IPS-NIHi11 (cell line): ENCODE measurements around the gene CNOT4.
"Not testable (repeated sequence)": the region's sequence is repeated elsewhere in the genome, so short reads cannot be mapped to it uniquely, and the experiment has no call there.

Experiments used
- DNase-seq: peaks from one replicate; pipeline ENCODE4 v3.0.0; 2012; ENCODE audit warnings: mixed read lengths, low spot score

CNOT4 gene

DNA sequence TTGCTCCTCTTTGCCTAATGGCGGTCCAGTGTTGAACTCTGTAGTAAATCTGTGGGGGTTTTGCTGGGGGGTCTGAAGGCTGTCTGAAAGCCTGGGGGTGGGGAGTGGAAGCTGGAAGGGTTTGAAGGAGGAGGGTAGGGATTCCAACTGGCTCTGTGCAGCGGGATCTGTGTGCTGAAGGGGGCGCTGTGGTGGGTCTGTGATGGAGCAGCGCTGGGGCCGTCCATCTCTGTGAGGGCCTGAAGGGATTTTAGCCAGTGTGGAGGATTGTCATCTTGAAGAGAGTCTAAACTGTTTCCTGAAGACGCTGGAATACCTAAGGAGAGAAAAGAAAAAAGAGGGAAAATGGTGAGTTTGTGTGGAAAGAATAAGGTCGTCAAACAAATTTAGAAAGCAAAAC is 147.0 kb downstream of the CNOT4 start:
- DNase-seq, result peak; percentile 61

DNA sequence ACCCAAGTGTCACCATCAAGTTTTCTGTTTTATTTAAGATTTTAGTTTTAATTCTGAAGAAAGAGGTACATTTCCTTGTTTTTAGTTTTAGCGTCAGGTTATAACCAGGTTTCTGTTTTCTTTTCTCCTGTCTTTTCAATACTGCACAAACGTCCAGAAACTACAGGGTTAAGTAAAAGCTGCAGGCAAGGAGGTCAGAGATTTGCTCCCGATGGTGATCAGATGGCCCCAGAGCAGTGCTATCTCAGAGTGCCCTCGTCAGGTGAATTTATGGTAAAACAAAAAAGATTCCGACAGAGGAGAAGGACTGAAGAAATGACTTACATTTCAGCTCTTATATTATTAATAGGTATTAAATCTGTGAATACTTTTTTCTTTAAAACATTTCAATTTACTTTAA is 148.1 kb downstream of the CNOT4 start:
- DNase-seq, result peak; percentile 55

DNA sequence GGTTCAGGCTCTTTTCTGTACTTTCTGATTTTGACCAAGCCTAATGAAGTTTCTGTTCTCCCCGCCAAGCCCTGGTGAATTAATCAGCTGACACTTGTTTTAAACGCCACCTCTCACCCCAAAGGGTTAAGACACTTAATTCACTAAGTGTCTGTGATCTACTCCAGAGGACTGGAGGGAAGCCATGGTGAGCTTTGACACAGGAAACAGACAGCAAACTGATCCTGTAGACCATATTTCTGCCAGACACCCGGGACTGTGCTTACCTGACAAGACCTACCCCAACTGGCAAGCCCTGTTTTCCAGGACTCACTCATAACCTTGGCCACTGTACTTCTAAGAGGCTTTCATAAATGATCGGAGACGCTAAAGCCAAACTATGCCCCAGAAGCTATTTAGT is 150.3 kb downstream of the CNOT4 start:
- DNase-seq, result no peak

DNA sequence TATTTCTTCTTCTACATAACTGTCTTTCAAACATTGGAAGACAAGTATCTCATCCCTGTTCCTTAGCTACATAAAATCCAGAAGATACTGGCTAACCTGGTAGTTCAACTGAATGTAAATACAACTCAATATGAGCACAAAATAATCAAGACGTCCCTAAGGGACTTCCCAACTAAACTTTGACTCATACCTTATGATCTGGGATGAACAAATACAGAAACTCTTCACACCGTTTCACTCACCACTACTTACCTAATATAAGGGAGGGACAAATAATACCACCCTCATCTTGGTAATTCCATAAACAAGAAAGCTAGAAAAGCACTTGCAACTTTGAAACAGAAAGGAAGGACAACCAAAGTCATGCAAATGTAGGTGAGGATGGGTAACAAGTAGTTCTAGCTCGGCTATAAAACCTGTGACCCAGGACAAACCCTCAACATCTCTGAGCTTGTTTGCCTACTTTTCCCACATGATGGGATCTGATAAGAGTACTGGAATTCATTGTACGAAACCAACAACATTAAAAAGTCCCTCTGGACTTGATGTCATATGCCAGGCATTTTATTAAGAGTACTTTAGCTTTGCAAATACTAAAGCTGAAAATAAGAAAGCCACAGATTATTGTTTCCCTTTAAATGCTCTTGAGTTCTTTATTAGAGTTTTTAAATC is 154.4 kb downstream of the CNOT4 start:
- no peak for DNase-seq

DNA sequence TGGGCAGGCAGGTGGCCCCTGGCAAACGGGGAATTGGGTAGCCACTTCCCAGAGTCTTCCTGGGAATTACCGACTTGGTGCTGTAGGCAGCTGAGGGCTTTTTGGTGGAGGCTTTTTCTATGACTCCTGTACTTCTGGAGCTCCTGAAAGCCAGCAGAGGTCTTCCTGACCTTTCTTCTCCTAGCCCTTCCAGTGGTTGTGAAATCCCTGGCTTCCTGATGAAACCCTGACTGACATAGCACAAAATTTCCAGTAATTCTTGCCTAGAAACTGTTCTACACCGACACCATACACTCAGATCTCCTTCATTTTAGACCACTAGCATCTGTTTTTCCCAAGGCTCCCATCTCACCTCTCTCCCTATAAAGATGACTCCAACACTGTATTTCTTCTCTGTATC is 156.1 kb downstream of the CNOT4 start:
- DNase-seq, result no peak

DNA sequence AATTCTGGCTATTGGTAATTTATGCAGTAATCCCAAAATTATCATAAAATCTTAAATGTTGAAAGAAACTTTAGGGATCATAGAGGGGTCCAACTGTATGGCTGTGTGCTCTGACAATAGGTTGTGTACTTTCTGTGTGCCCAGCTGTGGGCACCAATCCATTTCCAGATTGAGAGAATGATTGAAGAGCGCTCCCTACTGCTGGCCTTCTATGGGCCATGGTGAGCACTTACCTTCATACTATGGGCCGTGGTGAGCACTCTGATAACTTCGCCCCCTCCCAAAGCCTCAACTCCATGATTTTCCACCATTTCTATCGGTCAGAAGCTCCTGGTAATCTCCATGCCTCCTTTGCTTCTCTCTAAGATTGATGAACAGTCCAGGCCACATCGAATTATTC is 157.6 kb downstream of the CNOT4 start:
- DNase-seq, result no peak

DNA sequence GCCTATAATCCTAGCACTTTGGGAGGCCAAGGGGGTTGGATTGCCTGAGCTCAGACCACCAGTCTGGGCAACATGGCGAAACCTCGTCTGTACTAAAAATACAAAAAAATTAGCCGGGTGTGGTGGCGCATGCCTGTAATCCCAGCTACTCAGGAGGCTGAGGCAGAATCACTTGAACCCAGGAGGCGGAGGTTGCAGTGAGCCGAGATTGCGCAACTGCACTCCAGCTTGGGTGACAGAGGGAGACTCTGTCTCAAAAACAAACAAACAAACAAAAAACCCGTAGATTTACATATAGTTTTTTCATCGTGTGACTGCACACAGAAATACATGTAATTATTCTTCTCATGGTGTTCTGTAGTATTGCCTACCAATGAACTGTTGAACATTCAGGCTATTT is 158.8 kb downstream of the CNOT4 start:
- not testable (repeated sequence) for DNase-seq

DNA sequence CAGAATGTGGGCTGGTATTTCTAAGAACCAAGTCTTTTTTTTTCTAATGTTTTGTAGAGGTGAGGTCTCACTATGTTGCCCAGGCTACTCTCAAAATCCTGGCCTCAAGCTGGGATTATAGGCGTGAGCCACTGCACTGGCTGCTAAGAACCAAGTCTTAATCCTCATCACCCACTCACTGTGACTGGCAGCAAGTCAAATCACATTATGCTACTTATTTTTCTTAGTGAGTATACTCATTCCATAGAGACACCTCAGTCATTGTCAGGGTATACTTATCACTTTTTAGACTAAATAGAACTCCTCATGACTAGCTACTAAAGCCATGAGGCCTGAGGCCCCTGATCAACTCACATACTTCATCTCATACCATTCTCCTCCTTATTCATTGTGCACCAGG is 160.2 kb downstream of the CNOT4 start:
- DNase-seq, result no peak

DNA sequence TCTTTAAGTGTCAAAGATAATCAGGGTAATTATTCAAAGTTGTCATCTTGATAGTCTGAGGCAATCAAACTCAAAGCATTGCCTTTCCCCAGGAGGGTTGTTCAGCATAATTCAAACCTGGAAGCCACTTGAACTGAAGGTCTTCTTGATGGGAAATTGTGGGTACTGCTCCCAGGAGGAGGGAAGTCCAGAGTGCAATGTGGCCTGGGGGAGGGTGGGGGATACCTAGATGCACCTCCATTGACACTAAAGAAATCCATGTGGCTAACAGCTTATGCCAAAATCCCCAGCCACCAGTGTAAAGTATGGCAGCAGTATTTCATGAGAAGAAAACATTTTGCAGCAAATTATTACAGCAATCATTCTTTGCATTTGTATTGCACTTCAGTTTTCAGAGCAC is 161.4 kb downstream of the CNOT4 start:
- no peak for DNase-seq

DNA sequence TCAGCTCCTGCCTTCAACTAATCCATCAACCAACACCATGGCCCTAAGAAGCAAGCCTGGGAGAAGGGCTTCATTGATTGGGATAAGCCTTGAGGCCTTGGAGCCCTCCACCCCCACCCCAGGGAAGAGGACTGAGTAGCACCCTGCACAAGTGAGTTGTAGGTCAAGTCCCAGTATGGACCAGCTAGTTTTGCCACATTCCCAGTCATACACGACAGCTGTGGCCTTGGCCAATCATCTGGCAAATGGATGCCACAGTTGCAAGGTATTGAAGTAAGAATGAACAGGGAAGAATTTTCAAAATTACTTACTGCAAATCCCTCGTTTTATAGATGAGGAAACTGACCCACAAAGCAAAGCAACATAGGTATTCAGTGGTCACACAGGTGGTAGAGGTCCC is 166.5 kb downstream of the CNOT4 start:
- no peak for DNase-seq

DNA sequence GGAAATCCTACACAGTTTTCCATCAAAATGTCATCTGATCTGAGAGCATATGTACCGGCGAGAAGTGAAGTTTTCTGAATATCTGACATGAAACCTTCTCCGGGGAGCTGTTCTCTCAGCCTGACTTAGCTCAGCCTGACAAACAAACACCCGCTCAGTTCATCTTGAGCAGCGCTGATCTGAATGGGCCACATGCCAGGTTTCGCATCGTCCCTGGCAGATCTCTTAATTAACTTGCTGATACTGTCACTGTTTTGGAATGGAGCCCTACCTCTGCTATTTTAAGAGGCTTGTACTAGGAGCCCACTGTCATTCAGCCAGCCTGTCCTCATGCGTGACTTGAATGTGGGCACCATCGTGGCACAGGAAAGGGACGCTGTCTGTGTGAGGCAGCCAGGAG is 167.0 kb downstream of the CNOT4 start:
- DNase-seq, result no peak

DNA sequence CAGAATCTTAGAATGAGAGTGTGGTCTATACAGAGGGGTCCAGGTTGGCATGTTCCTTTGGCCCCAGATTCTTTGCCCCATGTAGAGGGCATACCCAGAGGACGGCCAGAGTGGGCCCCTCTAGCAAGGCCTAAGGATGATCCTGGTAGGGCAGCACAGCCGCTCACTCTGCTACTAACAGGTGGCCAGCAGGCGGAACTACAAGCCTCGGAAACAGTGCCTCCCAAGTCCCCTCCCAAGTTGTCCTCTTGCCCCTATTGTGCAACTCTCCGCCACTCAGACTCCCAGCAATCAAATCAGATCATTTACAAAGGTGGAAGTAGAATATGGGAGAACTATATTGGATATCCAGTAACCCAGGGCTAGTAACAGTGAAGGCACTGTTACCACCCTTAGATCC is 168.9 kb downstream of the CNOT4 start:
- DNase-seq, result no peak

DNA sequence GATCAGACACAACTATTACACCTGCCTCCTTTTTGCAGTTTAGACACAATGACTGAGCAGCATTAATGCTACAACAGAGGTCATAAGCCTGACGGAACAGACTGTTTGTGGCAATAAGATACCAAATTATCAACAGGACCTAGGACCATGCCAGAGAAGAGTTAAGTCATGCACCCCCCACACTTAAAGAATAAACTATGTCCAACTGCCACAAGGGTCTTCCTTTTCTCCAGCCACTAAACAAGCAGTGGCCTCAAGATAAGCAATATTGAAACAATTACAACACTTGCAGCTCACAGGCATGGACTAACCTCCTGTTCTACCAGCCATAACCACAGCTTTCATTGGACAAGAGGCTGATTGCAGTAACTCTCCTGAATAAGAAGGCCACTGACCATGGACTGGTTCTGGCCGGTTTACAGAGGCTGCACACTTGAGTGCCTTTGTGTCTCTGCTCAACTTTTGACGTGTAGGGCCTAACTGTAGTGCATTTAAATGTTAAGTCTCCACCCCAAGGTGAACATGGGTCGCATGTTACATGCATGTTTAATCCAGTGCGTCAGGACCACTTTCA is 171.8 kb downstream of the CNOT4 start:
- DNase-seq, result no peak

DNA sequence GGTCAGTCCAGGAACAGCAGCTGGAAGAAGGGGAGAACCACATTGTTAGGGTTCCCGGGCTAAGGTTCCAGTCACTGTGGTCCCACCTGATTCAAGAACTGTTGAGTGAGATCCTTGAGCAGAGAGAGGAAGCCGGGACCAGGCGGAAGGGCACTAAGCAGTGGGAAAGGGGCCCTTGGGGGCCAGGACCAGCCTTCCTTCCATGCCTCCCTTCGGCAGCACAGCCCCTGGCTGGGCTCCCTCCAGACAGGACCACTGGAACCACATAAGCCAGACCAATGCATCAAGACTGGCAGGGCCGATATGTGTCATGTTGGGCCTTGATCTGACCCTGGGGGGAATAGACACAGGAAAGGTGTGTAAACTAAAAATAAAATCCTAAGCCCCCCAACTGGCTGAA is 172.4 kb downstream of the CNOT4 start:
- DNase-seq, result no peak

DNA sequence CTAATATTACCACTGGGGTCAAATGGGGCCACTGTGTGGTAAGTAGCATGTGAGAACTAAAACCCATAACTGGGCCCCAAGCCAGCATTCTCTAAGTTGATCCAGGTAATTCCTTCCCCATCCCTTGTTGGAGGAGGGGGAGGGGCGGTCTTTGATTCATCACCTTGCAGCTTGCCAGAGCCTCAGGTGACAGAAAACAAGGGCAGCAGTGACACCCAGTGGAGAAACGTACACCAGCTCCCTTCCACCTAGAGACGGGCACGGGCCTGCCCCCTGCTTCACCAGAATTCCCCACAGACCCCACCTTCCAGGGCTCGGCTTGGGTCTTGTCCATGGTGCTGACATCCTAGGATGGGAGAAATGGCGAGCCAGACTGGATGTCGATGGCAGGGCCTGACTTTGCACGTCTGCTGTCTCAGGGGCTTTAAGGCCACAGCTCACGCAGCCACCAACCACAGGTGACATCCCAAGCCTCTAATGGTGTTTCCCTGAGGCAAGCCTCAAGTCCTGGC is 174.2 kb downstream of the CNOT4 start:
- DNase-seq, result peak; percentile 96

DNA sequence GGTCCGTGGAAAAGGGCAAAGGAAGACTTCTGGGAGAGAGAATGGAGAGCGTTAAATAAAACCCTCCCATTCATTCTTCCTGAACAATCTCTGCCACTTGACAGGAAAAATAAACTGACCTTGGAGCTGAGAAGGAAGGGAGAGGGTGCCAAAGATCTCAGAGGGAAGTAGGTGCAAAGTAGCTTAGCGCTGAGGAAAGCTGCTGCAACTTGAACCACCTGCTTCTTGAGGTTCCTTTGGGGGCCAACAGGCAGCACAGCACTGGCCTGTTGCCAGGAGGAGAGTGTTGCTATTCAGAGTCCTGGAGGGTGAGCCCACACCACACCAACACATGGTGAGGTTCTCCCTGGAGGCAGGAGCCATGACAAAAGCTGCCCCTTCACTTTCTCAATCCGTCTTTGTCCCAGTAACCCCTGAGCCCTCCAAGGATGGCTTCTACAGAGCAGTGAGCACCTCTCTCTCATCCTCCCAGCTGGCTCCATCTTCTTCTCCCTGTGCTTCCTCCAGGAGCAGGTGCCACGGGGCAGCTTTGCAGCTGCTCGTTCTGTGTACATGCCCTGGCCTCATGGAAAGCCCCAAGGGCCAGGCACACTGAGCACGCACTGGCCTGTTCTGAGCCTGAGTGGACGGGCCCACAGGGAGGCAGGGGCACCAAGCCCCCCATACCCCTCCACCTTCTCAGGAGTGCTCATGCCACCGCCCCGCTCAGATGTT is 174.9 kb downstream of the CNOT4 start:
- DNase-seq, result no peak

DNA sequence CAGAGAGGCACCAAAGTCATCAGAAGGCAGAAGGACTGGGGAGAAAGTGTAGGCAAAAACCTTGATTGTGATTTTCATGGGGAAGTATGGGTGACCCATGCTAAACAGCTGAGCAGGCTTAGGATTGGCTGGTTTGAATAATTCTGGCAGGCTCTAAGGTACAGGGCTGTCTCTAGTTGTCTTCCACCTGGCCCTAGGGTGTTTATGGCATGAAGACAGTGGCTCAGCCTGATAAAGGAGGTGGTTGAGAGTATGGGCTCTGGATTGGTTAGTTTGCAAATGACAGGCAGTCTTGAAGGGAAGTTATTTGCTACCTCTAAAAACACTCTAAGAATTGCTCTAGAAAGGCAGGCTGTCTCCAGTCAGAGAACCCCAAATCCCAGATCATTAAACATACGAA is 176.0 kb downstream of the CNOT4 start:
- DNase-seq, result no peak

DNA sequence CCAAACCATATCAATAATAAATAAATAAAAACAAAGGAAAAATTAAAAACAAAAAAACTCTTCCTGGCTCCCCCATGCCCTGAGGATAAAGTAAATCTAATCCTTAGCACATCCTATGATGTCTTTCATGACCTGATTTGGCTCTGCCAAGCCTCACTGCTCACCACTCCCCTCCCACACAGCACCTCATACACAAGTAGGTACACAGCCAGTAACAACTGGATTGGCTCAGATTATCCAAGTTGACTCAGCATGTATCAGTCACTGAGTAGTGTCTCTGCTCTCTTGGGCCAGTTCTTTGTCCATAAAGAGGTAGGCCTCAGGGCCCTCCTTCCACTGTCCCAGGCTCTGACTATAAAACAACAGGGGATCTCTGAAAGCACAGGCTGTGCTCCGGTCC is 176.7 kb downstream of the CNOT4 start:
- no peak for DNase-seq

DNA sequence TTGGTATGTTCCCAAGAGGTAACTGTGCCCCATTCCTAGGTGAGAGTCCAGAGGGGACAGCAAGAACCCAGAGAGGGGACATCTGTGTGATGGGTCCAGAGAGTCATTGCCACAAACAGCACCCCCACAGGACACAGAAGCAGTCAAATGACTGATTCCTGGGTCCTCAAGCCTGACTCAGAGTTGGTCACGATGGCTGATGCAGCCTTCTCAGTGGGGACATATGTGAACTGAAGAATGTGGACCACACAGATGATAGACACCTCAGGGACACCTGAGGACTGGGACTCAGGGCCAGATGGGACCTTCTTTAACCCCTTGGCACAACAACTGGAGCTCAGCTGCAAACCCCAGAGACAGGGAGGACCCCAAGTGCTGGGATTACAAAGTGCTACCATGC is 179.8 kb downstream of the CNOT4 start:
- DNase-seq, result no peak

DNA sequence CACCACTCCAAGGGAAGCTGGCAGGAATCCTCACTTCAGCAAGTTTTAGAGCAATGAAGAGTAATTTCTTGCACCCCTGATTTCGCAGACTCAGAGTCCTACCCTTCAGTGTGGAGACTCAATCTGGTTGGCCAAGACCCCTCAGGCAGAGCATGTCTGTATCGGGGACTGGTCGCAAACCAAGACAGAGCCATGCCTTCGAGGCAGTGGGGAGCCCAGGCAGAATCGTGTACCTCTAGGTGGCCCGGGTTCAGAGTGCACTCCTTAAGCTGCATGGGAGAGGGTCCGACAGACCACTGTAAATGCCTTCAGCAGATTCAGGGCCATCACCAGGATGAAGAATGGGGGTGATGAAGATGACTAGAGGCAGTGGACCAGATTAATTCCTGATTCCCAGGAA is 181.4 kb downstream of the CNOT4 start:
- no peak for DNase-seq

DNA sequence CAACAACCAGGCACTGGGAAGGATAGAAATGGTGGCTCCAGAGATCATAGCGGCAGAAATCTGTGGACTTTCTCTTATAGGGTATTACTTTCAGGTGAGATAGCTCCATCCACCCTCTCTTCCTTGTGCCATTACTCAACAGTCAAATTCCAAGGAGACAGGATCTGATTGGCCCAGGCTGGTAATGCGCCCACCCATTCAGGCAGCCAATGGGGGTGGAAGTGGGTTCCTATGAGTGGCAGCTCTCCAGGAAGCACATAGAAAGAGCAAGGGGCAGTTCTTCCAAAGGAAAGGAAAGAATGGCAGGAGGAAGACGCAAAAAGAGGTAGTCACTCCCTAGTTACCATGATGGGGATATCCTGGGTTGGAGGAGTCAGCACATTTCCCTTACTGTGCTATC is 181.8 kb downstream of the CNOT4 start:
- no peak for DNase-seq

DNA sequence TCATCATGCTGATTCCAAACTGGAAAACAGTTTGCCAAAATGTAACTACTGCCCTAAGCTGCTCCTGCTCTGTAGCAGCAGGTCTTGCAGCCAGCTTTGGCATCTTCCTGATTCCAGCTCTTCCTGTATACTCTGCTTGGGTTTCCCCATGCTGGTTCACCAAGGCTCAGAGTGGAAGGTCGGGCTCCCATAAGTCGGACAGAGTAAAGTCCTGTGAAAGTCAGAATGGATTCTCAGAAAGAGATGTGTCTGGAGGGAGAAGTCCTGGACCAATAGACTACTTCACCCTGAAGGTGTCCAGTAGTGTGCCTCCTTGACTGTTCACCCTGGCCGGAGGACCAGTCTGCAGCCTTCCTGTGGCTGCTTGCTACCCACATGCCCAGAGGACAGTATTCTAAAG is 182.4 kb downstream of the CNOT4 start:
- DNase-seq, result no peak

DNA sequence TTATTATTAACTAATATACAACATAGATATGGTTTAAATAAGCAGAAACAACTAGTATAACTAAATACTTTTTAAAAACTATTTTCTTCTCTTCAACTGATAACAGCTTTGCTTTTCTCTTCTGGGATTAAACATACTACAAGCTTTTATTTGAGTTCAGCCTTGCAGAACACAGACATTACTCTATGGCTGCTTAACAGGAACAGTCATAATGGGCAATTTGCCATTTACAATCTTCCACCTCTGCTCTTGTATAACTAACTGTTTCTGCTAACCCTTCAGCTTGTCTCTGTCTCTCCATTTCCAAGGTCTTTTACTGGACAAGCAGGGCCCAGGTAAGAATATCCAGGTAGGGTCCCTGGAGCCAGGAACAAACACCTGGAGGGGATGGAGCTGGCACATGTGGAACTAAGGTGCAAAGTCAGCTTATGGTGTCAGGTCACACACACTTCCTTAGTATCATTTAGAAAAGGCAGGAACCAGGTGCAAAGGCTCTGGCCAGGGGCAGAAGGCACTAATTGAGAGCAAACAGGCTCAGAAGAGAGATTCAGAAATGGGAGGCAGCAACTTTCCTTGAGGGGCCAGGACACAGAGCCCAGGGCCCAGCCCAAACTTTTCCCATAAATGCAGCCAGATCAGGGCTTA is 183.1 kb downstream of the CNOT4 start:
- no peak for DNase-seq
